ENCODE data around the gene ELAVL1.

GRCh38 chr19:7918615-7919421 is 86.6 kb downstream of the ELAVL1 start:
- no peak for TF ChIP-seq CHD2 (IDR thresholded peaks at IDR 0.05; ENCODE audit: low read depth, low read length)
- TF ChIP-seq POLR2A (conservative IDR thresholded peaks at IDR 0.05) = no peak
- TF ChIP-seq CCAR2 (IDR thresholded peaks at IDR 0.05; ENCODE audit: low read depth, low read length) = no peak
- no peak for TF ChIP-seq POLR2AphosphoS5 (IDR thresholded peaks at IDR 0.05; ENCODE audit: control insufficient read depth, insufficient read depth, low read depth, low read length)
- TF ChIP-seq KLF6 (CRISPR knock-in tag; IDR thresholded peaks at IDR 0.05; ENCODE audit: borderline replicate concordance) = no peak
- TF ChIP-seq CTCF (IDR thresholded peaks at IDR 0.05 in 2 of 3, conservative IDR thresholded peaks at IDR 0.05 in 1 of 3; ENCODE audit: insufficient read depth in 2 of 3, low read depth in 1 of 3, low read length in 3 of 3) = no peak
- TF ChIP-seq, protein P1, sequence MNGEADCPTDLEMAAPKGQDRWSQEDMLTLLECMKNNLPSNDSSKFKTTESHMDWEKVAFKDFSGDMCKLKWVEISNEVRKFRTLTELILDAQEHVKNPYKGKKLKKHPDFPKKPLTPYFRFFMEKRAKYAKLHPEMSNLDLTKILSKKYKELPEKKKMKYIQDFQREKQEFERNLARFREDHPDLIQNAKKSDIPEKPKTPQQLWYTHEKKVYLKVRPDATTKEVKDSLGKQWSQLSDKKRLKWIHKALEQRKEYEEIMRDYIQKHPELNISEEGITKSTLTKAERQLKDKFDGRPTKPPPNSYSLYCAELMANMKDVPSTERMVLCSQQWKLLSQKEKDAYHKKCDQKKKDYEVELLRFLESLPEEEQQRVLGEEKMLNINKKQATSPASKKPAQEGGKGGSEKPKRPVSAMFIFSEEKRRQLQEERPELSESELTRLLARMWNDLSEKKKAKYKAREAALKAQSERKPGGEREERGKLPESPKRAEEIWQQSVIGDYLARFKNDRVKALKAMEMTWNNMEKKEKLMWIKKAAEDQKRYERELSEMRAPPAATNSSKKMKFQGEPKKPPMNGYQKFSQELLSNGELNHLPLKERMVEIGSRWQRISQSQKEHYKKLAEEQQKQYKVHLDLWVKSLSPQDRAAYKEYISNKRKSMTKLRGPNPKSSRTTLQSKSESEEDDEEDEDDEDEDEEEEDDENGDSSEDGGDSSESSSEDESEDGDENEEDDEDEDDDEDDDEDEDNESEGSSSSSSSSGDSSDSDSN (IDR thresholded peaks at IDR 0.05; ENCODE audit: borderline replicate concordance in 1 of 2, low read depth in 2 of 2, low read length in 2 of 2) = no peak
- TF ChIP-seq, protein P2, sequence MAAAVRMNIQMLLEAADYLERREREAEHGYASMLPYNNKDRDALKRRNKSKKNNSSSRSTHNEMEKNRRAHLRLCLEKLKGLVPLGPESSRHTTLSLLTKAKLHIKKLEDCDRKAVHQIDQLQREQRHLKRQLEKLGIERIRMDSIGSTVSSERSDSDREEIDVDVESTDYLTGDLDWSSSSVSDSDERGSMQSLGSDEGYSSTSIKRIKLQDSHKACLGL (CRISPR knock-in tag; IDR thresholded peaks at IDR 0.05; ENCODE audit: borderline replicate concordance, poor library complexity, severe bottlenecking) = no peak
- no peak for TF ChIP-seq MED1 (CRISPR knock-in tag; IDR thresholded peaks at IDR 0.05; ENCODE audit: borderline replicate concordance)
- TF ChIP-seq, protein P3, sequence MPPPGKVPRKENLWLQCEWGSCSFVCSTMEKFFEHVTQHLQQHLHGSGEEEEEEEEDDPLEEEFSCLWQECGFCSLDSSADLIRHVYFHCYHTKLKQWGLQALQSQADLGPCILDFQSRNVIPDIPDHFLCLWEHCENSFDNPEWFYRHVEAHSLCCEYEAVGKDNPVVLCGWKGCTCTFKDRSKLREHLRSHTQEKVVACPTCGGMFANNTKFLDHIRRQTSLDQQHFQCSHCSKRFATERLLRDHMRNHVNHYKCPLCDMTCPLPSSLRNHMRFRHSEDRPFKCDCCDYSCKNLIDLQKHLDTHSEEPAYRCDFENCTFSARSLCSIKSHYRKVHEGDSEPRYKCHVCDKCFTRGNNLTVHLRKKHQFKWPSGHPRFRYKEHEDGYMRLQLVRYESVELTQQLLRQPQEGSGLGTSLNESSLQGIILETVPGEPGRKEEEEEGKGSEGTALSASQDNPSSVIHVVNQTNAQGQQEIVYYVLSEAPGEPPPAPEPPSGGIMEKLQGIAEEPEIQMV (tag; conservative IDR thresholded peaks at IDR 0.05; ENCODE audit: low read depth) = no peak
- no peak for TF ChIP-seq ZNF785 (CRISPR knock-in tag; IDR thresholded peaks at IDR 0.05)
- TF ChIP-seq TGIF2 (CRISPR knock-in tag; IDR thresholded peaks at IDR 0.05) = no peak
- TF ChIP-seq EZH2 (IDR thresholded peaks at IDR 0.05; ENCODE audit: borderline replicate concordance, low read depth, low read length) = no peak
- TF ChIP-seq U2AF1 (optimal IDR thresholded peaks at IDR 0.05; ENCODE audit: low read depth, low read length) = no peak
